Stimulated activated CD8-positive, alpha-beta memory T cell treated with anti-CD3 and anti-CD28 coated beads, Interleukin-2, amount 100 ng/mL, for 48 hours (primary cell): Measurements from ENCODE around the gene RSPH9.
"Not testable (repeated sequence)": the region's sequence is repeated elsewhere in the genome, so short reads cannot be mapped to it uniquely, and the experiment has no call there.

Source experiments
- DNase-seq, 2 donors: peaks; one replicate each; pipeline ENCODE4 v3.0.0-alpha.2; 2020; ENCODE audit warnings: low read depth in 2 of 2

Gene RSPH9

DNA sequence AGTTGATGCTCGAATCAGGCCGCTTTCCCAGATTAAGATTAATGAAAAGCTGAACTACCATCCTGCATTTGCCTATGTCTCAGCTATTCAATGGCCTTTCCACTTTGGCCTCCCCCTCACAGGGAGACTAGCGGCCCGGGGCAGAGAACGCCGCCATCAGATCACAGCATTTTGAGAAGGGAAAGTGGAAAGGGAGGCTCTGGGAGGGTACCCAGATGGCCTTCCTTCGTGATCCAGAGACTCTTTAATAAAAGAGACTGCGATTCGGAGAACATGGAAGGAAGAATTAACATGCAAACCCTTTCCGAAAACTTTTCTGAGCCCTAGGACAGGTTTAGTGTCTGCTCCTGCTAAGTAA, 42.2 kb downstream of the RSPH9 start:
- DNase-seq: no peak

- peak; percentile 78 to 80 for DNase-seq
These were observed 42.9 kb downstream of the RSPH9 start, which contains the start of gene MRPS18A for GRCh38 chr6:43687437-43688347. TSS of gene MRPS18A (minus strand) at chr6:43687791. CDS start at chr6:43687779, 12 bp downstream.

GRCh38 chr6:43689421-43689820, 44.6 kb downstream of the RSPH9 start:
- DNase-seq: no peak

DNA sequence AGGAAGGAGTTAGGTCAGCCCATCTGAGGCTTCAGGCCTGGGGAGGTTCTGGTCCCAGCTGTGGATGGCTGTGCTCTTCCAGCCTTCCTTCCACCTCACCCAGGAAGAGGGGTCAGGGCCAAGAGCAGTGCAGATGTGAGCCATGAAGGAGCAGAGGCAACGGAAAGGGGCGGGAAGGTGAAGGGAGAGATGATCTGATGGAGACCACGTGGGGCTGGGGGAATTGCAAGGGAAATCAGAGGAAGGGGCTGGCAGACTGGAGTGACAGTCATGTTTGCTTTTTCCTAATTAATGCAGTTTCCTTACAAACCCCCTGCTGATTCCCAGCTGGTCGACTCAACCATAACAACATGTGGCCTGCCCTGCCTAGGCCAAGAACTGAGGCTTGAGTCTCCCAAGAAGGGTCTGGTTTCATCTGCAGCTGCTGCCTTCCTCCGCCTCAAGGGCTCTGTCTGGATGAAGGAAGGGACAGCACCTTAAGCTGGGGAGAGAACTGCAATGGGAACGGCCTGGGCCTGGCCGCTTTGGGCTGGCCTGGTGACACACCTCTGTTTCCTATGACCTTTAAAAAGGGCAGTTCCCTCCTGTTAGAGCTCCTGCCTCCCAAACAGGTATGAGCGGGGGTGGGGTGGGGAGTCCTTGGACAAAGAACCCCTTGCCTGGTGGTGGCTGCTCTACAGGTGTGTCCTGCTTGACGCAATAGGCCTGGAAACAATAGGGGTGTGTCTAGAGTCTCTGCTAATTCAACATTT, 50.6 kb downstream of the RSPH9 start:
- DNase-seq: no peak

DNA sequence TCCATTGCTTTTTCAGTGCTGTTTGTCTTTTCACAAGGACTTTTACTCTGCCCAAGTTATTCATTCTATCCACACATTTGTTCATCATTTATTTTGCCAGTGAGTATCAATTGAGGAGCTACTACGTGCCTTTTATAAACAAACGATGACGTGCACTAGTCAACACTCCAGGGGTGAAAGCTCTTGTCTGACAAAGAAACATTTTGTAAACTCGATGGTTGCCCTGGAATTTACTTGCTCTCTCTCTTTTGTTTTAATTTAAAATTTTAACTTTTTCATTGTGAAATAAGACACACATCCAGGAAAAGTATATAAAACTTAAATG, 51.1 kb downstream of the RSPH9 start:
- DNase-seq: no peak

- DNase-seq: no peak
These were observed 52.6 kb downstream of the RSPH9 start for GRCh38 chr6:43697421-43697820.

DNA sequence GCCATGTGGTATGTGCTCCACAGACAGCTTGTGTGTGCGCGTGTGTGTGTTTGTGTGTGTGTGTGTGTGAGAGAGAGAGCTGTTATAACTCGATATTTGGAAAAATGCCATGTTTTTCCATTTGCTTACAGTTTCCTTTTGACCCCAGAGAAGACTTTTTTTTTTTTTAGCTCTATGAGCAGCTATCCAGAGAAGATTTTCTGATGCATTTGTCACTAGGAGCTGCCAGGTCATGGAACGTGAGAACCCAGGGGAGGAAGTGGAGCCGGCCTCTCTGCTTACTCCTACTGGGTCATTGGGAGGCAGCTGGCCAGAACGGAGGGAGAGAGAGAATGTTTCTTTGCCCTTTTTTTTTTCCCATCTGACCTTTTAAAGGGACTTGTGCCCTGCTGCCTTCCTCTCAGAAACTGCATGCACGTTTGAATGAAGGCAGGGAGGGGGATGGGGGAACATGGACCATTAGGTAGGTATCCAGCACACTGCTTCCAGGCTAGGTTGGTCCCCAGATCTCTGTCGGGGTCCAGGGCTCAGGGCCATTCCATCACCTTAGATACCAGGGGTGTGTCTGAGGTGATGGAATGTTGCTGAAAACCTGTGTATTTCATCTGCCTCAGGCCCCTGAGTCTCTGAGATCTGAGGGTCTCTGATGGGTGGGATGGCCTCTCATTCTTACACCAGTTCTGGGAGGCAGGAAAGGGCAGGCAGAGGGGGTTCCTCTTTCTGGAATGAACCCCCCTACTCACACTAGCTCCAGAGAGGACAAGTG, 53.9 kb downstream of the RSPH9 start:
- DNase-seq: no peak

DNA sequence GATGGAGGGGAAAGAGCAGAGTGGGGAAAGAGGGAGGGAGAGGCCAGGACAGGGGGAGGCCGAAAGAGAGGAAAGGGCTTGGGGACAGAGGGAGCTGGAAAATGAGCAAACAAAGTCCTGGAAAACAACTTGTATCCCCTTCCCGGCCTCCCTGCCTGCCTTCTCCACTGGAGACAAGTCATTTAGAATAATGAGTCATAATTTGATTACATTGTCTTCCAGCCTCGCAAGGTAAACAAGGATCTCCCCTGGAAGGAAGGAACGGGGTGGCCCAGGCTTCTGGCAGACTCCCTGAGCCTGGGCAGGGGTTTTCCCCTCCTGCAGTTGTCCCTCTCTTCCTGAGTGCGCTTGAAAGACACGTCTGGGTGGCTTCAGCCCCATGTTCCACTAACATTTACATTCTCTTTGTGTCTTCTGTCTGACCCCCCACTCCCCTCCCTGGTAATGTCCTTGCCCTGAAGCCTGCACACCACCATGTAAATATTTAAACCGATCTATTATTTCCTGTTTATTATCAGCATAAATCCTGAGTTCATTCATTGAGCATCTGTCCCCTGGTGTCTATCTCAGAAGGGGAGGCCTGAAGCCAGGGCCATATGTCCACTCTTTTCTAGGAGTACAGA, 54.8 kb downstream of the RSPH9 start:
- no peak for DNase-seq

- DNase-seq: not testable (repeated sequence)
These were observed 56.2 kb downstream of the RSPH9 start for GRCh38 chr6:43700939-43701560.

GRCh38 chr6:43702171-43702533, 57.3 kb downstream of the RSPH9 start:
- no peak for DNase-seq

GRCh38 chr6:43702534-43703440, 58.0 kb downstream of the RSPH9 start:
- DNase-seq: peak; percentile 10 to 21

DNA sequence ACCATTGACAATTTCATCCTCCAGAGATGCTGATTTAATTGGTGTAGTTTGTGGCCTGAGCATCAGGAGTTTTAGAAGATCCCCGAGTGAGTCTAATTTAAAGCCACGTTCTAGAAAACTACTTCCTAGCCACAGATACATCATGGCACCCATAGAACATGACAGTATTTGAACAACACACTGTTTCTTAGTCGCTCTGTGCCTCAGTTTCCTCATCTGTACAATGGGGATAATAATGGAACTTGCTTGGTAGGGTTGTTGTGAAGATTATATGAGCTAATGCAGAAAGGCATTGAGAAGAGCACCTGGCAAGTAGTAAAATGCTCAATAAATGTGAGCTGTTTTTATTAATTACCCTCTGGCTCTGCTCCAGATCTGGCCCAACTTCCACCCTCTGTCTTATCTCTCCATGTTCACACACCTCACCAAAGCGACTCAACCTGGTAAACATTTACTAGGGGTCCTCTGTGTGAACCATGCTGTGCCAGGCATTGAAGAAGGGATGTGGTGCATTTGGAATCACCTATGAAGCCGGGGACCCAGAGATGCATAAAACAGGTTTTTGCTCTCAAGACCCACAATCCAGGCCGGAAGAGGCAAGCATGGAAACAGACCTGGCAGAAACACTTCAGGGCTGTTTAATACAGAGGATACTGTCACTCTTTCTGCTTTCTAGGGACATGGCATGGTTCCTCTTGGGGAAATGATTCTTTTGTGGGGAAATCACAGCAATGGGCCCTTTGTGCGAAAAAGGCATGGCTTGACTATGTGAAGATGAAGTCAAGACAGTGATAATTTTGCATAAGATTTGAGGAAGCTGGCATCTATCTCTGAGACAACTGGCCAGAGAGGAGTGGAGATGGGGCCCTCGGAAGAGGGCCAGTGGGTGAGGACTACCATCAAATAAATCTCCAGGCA, 58.9 kb downstream of the RSPH9 start:
- DNase-seq: no peak

- DNase-seq: no peak
These were observed 61.2 kb downstream of the RSPH9 start for GRCh38 chr6:43705996-43706395.

DNA sequence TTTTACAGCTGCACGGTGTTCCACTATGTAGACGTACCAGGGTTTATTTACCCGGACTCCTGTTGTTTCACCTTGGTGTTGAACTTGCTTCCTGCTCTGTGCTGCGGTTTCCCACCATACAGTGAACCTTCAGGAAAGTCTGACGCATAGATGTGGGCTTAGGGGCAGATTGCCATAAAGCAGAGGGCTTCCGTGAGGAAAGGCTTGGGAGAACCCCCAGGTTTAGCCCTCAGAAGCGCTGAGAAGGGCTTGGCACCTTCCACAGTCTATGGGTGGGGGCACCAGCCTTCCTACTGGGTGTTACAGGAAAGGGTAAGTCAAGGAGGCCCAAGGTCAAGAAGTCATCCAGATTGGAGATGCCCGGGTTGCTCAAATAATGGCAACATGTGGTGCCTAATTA, 62.0 kb downstream of the RSPH9 start:
- DNase-seq: no peak

DNA sequence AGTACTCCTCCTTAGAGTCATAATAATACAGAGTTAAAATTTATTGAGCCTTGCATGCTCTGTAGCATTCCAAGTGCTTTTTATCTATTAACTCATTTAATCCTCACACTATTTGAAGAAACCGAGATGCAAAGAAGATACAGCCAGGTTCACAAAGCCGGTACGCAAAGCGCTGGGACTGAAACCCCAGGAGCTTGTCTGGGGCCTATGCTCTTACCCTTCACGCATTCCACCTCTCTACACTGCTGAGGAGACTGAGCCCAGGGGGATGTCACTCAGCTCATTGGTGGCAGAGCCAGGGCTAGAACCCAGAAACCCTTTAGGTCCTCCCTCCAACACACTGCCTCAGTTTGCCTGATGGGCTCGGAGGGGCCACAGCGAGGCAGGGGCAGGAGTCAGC, 62.4 kb downstream of the RSPH9 start:
- no peak for DNase-seq

- DNase-seq: no peak
These were observed 62.9 kb downstream of the RSPH9 start for GRCh38 chr6:43707767-43708166.

GRCh38 chr6:43708860-43709653, 64.2 kb downstream of the RSPH9 start:
- no peak for DNase-seq

DNA sequence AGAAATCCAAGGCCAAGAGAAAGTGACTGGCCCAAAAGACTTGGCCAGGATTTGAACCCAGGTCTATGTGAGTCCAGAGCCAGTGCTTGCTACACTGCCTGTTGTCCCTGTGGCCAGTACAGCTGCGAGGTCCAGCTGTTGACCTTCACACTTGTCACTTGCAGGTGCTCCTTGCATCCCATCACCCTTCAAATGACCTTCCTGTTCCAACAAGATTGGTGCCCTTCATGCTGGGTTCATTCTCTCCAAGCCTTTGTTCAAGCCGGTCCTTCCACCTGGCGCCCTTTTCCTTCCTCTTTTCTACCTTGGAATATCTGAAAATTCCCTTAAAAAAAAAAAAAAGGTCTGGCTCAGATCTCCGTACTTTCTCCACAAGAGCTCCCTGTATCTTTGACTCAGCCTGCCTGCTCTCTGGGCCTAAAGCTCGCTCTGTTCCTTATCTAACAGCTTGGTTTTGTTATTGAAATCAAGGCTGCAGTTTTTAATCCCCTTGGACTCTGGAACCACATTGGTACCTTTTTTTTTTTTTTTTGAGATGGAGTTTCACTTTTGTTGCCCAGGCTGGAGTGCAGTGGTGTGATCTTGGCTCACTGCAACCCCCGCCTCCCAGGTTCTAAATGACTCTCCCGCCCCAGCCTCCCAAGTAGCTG, 64.9 kb downstream of the RSPH9 start:
- DNase-seq: no peak
